ENCODE measurements around the gene TTBK1.
"Not testable (repeated sequence)": the region's sequence is repeated elsewhere in the genome, so short reads cannot be mapped to it uniquely, and the experiment has no call there.

Gene TTBK1

GRCh38 chr6:43290339-43290904, 47.1 kb downstream of the TTBK1 start:
- DNase-seq = no peak

- DNase-seq = no peak
Measured at GRCh38 chr6:43290905-43291355, 47.6 kb downstream of the TTBK1 start.

- DNase-seq = no peak
Measured at GRCh38 chr6:43291708-43292107, 48.4 kb downstream of the TTBK1 start.

GRCh38 chr6:43292341-43292740, 49.1 kb downstream of the TTBK1 start:
- DNase-seq = no peak

- no peak for DNase-seq
Measured at GRCh38 chr6:43292763-43293318, 49.6 kb downstream of the TTBK1 start.

GRCh38 chr6:43293698-43294097, 50.4 kb downstream of the TTBK1 start:
- no peak for DNase-seq

- no peak for DNase-seq
Measured at GRCh38 chr6:43294536-43294935, 51.3 kb downstream of the TTBK1 start.

GRCh38 chr6:43295456-43295855, 52.2 kb downstream of the TTBK1 start:
- DNase-seq = no peak

- no peak for DNase-seq
Measured at GRCh38 chr6:43296780-43297497, 53.7 kb downstream of the TTBK1 start.

GRCh38 chr6:43297644-43298564, 54.6 kb downstream of the TTBK1 start, which contains the start of gene SLC22A7:
Gene SLC22A7 (plus strand): TSS chr6:43298260. CDS start chr6:43298359, 99 bp downstream.
- no peak for DNase-seq

- DNase-seq = no peak
Measured at GRCh38 chr6:43298565-43299337, 55.5 kb downstream of the TTBK1 start.

GRCh38 chr6:43299338-43300293, 56.3 kb downstream of the TTBK1 start:
- DNase-seq = no peak

- no peak for DNase-seq
Measured at GRCh38 chr6:43301081-43301870, 58.0 kb downstream of the TTBK1 start.

- DNase-seq = no peak
Measured at GRCh38 chr6:43302126-43302525, 58.8 kb downstream of the TTBK1 start.

GRCh38 chr6:43303006-43303405, 59.7 kb downstream of the TTBK1 start:
- DNase-seq = not testable (repeated sequence)

- no peak for DNase-seq
Measured at GRCh38 chr6:43303751-43304331, 60.6 kb downstream of the TTBK1 start.

GRCh38 chr6:43304361-43304760, 61.1 kb downstream of the TTBK1 start:
- DNase-seq = no peak

- no peak for DNase-seq
Measured at GRCh38 chr6:43304882-43305281, 61.6 kb downstream of the TTBK1 start.

- no peak for DNase-seq
Measured at GRCh38 chr6:43306086-43306485, 62.8 kb downstream of the TTBK1 start.
